ENCODE results near the gene KRI1.

DNA sequence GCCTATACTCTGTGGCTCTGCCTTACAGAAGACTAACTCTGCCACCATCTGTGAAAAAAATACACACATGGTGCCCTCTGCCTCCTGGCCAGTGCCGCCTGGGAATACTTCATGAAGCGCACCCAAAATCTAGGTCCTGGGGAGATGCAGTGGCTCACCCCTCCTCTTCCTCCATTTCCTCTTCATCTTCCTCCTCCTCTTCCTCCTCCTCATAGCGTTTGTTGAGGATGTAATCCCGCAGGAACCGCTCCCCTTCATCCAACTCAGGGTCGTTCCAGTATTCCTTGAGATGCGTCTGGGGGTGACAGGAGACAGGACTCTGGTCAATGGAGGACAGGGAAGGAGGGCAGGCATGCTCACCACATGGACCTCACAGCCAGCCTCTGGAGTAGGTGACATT is 5.7 kb downstream of the KRI1 start:
- TF ChIP-seq, protein P1, sequence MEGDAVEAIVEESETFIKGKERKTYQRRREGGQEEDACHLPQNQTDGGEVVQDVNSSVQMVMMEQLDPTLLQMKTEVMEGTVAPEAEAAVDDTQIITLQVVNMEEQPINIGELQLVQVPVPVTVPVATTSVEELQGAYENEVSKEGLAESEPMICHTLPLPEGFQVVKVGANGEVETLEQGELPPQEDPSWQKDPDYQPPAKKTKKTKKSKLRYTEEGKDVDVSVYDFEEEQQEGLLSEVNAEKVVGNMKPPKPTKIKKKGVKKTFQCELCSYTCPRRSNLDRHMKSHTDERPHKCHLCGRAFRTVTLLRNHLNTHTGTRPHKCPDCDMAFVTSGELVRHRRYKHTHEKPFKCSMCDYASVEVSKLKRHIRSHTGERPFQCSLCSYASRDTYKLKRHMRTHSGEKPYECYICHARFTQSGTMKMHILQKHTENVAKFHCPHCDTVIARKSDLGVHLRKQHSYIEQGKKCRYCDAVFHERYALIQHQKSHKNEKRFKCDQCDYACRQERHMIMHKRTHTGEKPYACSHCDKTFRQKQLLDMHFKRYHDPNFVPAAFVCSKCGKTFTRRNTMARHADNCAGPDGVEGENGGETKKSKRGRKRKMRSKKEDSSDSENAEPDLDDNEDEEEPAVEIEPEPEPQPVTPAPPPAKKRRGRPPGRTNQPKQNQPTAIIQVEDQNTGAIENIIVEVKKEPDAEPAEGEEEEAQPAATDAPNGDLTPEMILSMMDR (IDR thresholded peaks at IDR 0.05) = no peak
- TF ChIP-seq, protein P2, sequence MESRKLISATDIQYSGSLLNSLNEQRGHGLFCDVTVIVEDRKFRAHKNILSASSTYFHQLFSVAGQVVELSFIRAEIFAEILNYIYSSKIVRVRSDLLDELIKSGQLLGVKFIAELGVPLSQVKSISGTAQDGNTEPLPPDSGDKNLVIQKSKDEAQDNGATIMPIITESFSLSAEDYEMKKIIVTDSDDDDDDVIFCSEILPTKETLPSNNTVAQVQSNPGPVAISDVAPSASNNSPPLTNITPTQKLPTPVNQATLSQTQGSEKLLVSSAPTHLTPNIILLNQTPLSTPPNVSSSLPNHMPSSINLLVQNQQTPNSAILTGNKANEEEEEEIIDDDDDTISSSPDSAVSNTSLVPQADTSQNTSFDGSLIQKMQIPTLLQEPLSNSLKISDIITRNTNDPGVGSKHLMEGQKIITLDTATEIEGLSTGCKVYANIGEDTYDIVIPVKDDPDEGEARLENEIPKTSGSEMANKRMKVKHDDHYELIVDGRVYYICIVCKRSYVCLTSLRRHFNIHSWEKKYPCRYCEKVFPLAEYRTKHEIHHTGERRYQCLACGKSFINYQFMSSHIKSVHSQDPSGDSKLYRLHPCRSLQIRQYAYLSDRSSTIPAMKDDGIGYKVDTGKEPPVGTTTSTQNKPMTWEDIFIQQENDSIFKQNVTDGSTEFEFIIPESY (IDR thresholded peaks at IDR 0.05; ENCODE audit: borderline replicate concordance, low read depth) = no peak
- TF ChIP-seq EP300 (IDR thresholded peaks at IDR 0.05; ENCODE audit: borderline replicate concordance in 1 of 2, low read depth in 1 of 2, low read length in 1 of 2) = no peak
- TF ChIP-seq POLR2AphosphoS5 (IDR thresholded peaks at IDR 0.05; ENCODE audit: low read depth, low read length) = no peak

Measured in SK-N-SH (cell line).